GM06990 (cell line): ENCODE results near the gene ZNF99.
"Not testable (repeated sequence)": the region's sequence is repeated elsewhere in the genome, so short reads cannot be mapped to it uniquely, and the experiment has no call there.

Source experiments
- DNase-seq: peaks from one replicate; pipeline ENCODE4 v3.0.0-alpha.2; 2011; ENCODE audit not compliant: insufficient read length; ENCODE audit errors: extremely low read depth
- H3K27me3 ChIP-seq: replicated peaks from 2 replicates; pipeline ENCODE4 v1.6.0; 2011; ENCODE audit warnings: low read length; ENCODE audit not compliant: control insufficient read depth, insufficient read depth
- H3K36me3 ChIP-seq: 2 replicates; pipeline ENCODE4 v1.5.1; 2011; ENCODE audit warnings: low read length; ENCODE audit not compliant: control insufficient read depth, insufficient read depth
- H3K4me3 ChIP-seq: replicated peaks from 2 replicates; pipeline ENCODE4 v1.5.1; 2011; ENCODE audit warnings: low read depth, mild to moderate bottlenecking, control low read depth, low read length
- CTCF ChIP-seq: IDR thresholded peaks from 2 replicates; pipeline ENCODE4 v1.5.1; 2011; ENCODE audit warnings: low read length, control low read depth, mild to moderate bottlenecking, inconsistent platforms; ENCODE audit not compliant: insufficient read depth, poor library complexity, severe bottlenecking

ZNF99 gene

DNA sequence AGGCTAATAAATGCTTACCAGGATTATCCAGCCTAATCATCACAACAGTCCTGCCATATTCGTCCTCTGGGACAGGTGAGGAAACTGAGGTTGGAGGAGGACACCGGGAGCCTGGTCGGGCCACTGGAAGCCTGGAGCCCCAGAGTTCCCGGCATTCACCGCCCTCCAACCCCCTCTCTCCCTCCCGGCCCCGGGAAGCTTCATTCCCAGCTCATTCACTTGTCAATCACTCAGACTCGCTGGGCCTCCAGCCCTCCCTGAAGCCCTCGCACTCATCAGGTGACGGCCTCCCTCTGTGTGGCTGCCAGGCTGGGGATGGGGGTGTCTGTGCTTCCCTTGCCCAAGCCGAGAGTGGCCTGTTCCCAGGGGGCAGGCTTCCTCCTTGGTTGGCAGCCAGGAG lies 22.5 kb upstream of the ZNF99 start:
- DNase-seq = no peak
- Histone ChIP-seq H3K4me3 (no peak overlapping the region), H3K27me3 (no peaks in the 10 kb centered on the region), H3K36me3 (no peaks in the 10 kb centered on the region)
- TF ChIP-seq CTCF = no peak

GRCh38 chr19:22797040-22797439 lies 13.1 kb upstream of the ZNF99 start:
- H3K36me3 ChIP-seq = no peaks in the 10 kb centered on the region
- no peak for DNase-seq
- no peaks in the 10 kb centered on the region for H3K27me3 ChIP-seq
- TF ChIP-seq CTCF = no peak
- no peak overlapping the region for H3K4me3 ChIP-seq

GRCh38 chr19:22792863-22793262 lies 8.9 kb upstream of the ZNF99 start:
- not testable (repeated sequence) for H3K27me3 ChIP-seq, H3K36me3 ChIP-seq, H3K4me3 ChIP-seq, DNase-seq

DNA sequence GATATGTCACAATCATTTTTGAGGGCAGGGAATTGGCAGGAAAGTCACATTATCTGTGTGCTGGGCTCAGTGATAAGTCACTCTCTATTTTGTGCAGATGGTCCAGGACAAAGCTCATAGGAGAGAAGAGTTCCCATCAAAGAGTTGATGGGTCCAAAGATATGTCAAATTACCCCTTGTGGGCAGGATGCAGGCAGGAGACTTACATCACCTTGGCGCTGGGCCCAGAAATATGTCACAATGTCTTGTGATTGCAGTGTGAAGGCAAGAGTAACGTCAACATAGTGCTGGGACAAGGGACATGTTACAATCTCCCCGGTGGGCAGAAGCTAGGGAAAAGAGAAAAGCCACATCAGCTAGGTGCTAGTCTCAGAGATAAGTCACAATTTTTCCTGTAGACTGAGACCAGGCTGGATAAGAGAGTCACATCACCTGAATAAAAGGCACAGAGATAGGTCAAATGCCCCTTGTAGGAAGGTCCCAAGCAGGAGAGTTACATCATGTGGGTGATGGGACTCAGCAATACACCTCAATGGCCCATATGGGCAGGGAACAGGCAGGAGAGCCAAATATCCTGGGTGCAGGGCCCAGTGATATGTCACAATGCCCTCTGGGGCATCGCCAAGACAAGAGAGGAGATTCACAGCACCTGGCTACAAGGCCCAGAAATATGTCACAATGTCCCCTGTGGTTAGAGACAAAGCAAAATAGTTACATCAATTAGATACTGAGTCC lies 47.9 kb downstream of the ZNF99 start:
- H3K36me3 ChIP-seq = no peaks in the 10 kb centered on the region
- no peak for TF ChIP-seq CTCF
- no peaks in the 10 kb centered on the region for H3K27me3 ChIP-seq
- DNase-seq = no peak
- no peak overlapping the region for H3K4me3 ChIP-seq

GRCh38 chr19:22733691-22734090 lies 50.3 kb downstream of the ZNF99 start:
- DNase-seq = no peak
- no peak for TF ChIP-seq CTCF
- Histone ChIP-seq H3K27me3 (no peaks in the 10 kb centered on the region), H3K4me3 (no peak overlapping the region), H3K36me3 (no peaks in the 10 kb centered on the region)

DNA sequence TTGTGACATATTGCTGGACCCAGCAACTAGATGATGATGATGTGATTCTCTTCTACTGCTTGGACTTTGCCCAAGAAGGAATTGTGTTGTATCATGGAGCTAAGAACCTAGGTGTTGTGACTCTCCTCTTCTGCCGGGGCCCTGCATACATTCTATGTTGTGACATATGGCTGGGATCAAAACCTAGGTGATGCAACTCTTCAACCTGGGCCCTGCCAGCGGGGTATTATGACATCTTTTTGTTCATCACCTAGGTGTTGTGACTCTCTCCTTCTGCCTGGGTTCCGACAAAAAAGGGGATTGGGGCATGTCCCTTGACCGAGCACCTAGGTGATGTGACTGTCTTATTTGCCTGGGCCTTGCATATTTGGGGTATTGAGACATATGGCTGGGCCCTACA lies 55.7 kb downstream of the ZNF99 start:
- H3K36me3 ChIP-seq, H3K4me3 ChIP-seq, DNase-seq, H3K27me3 ChIP-seq: not testable (repeated sequence)

- not testable (repeated sequence) for H3K27me3 ChIP-seq, DNase-seq, H3K36me3 ChIP-seq, H3K4me3 ChIP-seq
Measured at GRCh38 chr19:22721533-22721932, 62.4 kb downstream of the ZNF99 start.
